Kidney (tissue), 14 donors: ENCODE data around the gene CNTN6. TPM values are rescaled to one million over a fixed set of nuclear protein-coding genes. Genes with fewer than 3 reads are reported as not detected.

ENCODE experiments used
- DNase-seq, 5 donors: peaks; one replicate each; pipeline ENCODE4 v3.0.0-alpha.2; 2013 to 2020
- FAIRE-seq: peaks from 2 replicates; lab custom pipeline; 2012; peaks lifted over from hg19 to GRCh38; lab: Jason Lieb, UNC
- H3K27ac ChIP-seq, 2 donors: one replicate each; pipeline ENCODE4 v1.7.0; 2013; ENCODE audit warnings: low read depth in 2 of 2, low read length in 2 of 2, inconsistent platforms in 1 of 2
- H3K27me3 ChIP-seq: one replicate; pipeline ENCODE4 v1.7.1; 2013; ENCODE audit warnings: low read length, inconsistent platforms; ENCODE audit not compliant: control insufficient read depth, insufficient read depth
- H3K36me3 ChIP-seq, 3 donors: one replicate each; pipeline versions ENCODE4 v1.7.0 to v1.7.1; 2013; ENCODE audit warnings: low read length in 3 of 3, control low read depth in 1 of 3, inconsistent platforms in 1 of 3; ENCODE audit not compliant: insufficient read depth in 3 of 3, control insufficient read depth in 2 of 3
- H3K4me1 ChIP-seq, 3 donors: one replicate each; pipeline versions ENCODE4 v1.7.0 to v1.7.1; 2013; ENCODE audit warnings: low read length in 3 of 3, inconsistent platforms in 1 of 3, low read depth in 1 of 3; ENCODE audit not compliant: control insufficient read depth in 2 of 3, insufficient read depth in 2 of 3
- H3K4me3 ChIP-seq, 3 donors: one replicate each; pipeline versions ENCODE4 v1.7.0 to v1.8.1; 2013; ENCODE audit warnings: low read length in 3 of 3, control low read depth in 1 of 3, inconsistent platforms in 1 of 3
- H3K9ac ChIP-seq, 3 donors: one replicate each; pipeline versions ENCODE4 v1.7.0 to v1.7.1; 2013; ENCODE audit warnings: low read length in 3 of 3, control low read depth in 1 of 3, inconsistent platforms in 1 of 3
- H3K9me3 ChIP-seq, 3 donors: one replicate each; pipeline versions ENCODE4 v1.7.0 to v1.7.1; 2013; ENCODE audit warnings: low read length in 3 of 3, control low read depth in 1 of 3, inconsistent platforms in 1 of 3; ENCODE audit not compliant: control insufficient read depth in 2 of 3, insufficient read depth in 1 of 3
- CTCF ChIP-seq: IDR thresholded peaks from 3 replicates; pipeline ENCODE4 v1.5.1; 2012; ENCODE audit warnings: mild to moderate bottlenecking, moderate library complexity, borderline replicate concordance; ENCODE audit not compliant: insufficient read depth; ENCODE audit errors: extremely low read depth
- intact Hi-C: fragments of 100-400 bp; cut with DNase I; formaldehyde crosslinking; loops from one replicate; pipeline ENCODE4 v1.11.1; 2022
- polyA plus RNA-seq: library from polyadenylated mRNA; stranded (reverse); fragments of 350-450 nt; fragmentation: Illumina TruSeq; extraction: RNeasy Lipid Tissue Mini Kit (QIAGEN cat#74804); gene quantifications from one replicate; pipeline ENCODE4 v1.2.3, GENCODE V29; 2014; ENCODE audit warnings: low read depth, low replicate concordance; ENCODE audit not compliant: insufficient read depth
- total RNA-seq: library from RNA; stranded (reverse); fragmentation: NEBNext Ultra II Directional; extraction: Animal tissue kit (Norgen Biotek cat#: 25700); gene quantifications from one replicate; pipeline ENCODE4 v1.2.1, GENCODE V29; 2021
- donor health status: control.
- donor health status: control.
- donor health status: control.
- donor health status: control.
- donor health status: control.
- donor health status: DM: yes; HTN: yes; CAD: no.
- donor health status: Normal renal cell carcinoma (clear cell type).

Gene CNTN6
- total and polyA plus RNA-seq, 2 donors from 2014 or later: 0.11 to 0.25 TPM

GRCh38 chr3:1400571-1400970 is 307.7 kb downstream of the CNTN6 start:
- no peaks in the 10 kb centered on the region for H3K4me1 ChIP-seq
- intact Hi-C loops: no loop called here
- no peak for TF ChIP-seq CTCF
- no peaks in the 10 kb centered on the region for H3K27me3 ChIP-seq
- H3K27ac ChIP-seq: no peak overlapping the region
- FAIRE-seq (no peak), DNase-seq (no peak)
- H3K36me3 ChIP-seq: no peaks in the 10 kb centered on the region
- no peaks in the 10 kb centered on the region for H3K9me3 ChIP-seq
- H3K4me3 ChIP-seq: no peak overlapping the region
- H3K9ac ChIP-seq: no peak overlapping the region

- Histone ChIP-seq H3K9me3 (no peaks in the 10 kb centered on the region), H3K9ac (no peak overlapping the region), H3K27me3 (no peaks in the 10 kb centered on the region), H3K27ac (no peak overlapping the region), H3K4me3 (no peak overlapping the region), H3K36me3 (no peaks in the 10 kb centered on the region), H3K4me1 (no peaks in the 10 kb centered on the region)
- intact Hi-C loops: no loop called here
- TF ChIP-seq CTCF: no peak
- DNase-seq (peak in 2 of 5 donors; percentile 56 to 61), FAIRE-seq (no peak)
These were observed 311.6 kb downstream of the CNTN6 start for GRCh38 chr3:1404270-1404962.

DNA sequence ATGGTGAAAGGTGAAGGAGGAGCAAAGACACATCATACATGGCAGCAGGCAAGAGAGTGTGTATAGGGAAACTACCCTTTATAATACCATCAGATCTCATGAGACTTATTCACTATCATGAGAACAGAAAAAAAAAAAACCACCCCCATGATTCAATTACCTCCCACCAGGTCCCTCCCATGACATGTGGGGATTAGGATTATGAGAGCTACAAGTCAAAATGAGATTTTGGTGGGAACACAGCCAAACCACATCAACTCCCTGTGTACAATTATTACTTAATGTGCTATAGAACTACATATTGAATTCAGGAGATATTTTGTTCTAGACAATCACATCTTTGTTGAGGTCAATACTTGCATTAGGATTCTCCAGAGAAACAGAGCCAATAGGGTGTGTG is 313.4 kb downstream of the CNTN6 start:
- Histone ChIP-seq H3K4me3 (no peak overlapping the region), H3K36me3 (no peaks in the 10 kb centered on the region), H3K27ac (no peak overlapping the region), H3K9me3 (no peaks in the 10 kb centered on the region), H3K9ac (no peak overlapping the region), H3K4me1 (no peaks in the 10 kb centered on the region), H3K27me3 (no peaks in the 10 kb centered on the region)
- TF ChIP-seq CTCF: no peak
- intact Hi-C loops: no loop called here
- no peak for DNase-seq
- FAIRE-seq: no peak

- H3K9me3 ChIP-seq: no peaks in the 10 kb centered on the region
- H3K9ac ChIP-seq: no peak overlapping the region
- no peak overlapping the region for H3K4me3 ChIP-seq
- no peak for DNase-seq
- H3K4me1 ChIP-seq: no peaks in the 10 kb centered on the region
- no peak overlapping the region for H3K27ac ChIP-seq
- no peaks in the 10 kb centered on the region for H3K36me3 ChIP-seq
- intact Hi-C loops: no loop called here
- no peak for FAIRE-seq
- TF ChIP-seq CTCF: no peak
- H3K27me3 ChIP-seq: no peaks in the 10 kb centered on the region
These were observed 328.8 kb downstream of the CNTN6 start for GRCh38 chr3:1421577-1421976.
